Measurements from ENCODE around the gene ZMPSTE24.

GRCh38 chr1:40318476-40318875 is 60.4 kb downstream of the ZMPSTE24 start:
- TF ChIP-seq SREBF2 (IDR thresholded peaks at IDR 0.05), result no peak
- TF ChIP-seq, protein P1, sequence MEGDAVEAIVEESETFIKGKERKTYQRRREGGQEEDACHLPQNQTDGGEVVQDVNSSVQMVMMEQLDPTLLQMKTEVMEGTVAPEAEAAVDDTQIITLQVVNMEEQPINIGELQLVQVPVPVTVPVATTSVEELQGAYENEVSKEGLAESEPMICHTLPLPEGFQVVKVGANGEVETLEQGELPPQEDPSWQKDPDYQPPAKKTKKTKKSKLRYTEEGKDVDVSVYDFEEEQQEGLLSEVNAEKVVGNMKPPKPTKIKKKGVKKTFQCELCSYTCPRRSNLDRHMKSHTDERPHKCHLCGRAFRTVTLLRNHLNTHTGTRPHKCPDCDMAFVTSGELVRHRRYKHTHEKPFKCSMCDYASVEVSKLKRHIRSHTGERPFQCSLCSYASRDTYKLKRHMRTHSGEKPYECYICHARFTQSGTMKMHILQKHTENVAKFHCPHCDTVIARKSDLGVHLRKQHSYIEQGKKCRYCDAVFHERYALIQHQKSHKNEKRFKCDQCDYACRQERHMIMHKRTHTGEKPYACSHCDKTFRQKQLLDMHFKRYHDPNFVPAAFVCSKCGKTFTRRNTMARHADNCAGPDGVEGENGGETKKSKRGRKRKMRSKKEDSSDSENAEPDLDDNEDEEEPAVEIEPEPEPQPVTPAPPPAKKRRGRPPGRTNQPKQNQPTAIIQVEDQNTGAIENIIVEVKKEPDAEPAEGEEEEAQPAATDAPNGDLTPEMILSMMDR (IDR thresholded peaks at IDR 0.05), result no peak
- TF ChIP-seq USF2 (IDR thresholded peaks at IDR 0.05), result no peak
- no peak for TF ChIP-seq FOSL2 (IDR thresholded peaks at IDR 0.05)
- TF ChIP-seq FOSL2 (CRISPR knock-in tag; IDR thresholded peaks at IDR 0.05), result no peak
- no peak for TF ChIP-seq MAX (IDR thresholded peaks at IDR 0.05)
- TF ChIP-seq MAZ (IDR thresholded peaks at IDR 0.05; ENCODE audit: borderline replicate concordance, low read depth, low read length), result no peak
- TF ChIP-seq TP53 (CRISPR knock-in tag; IDR thresholded peaks at IDR 0.05), result no peak
- TF ChIP-seq CEBPB (IDR thresholded peaks at IDR 0.05), result no peak
- no peak for TF ChIP-seq POLR2A (IDR thresholded peaks at IDR 0.05; ENCODE audit: low read length)
- no peak for TF ChIP-seq CHD4 (IDR thresholded peaks at IDR 0.05; ENCODE audit: borderline replicate concordance)
- TF ChIP-seq, protein P2, sequence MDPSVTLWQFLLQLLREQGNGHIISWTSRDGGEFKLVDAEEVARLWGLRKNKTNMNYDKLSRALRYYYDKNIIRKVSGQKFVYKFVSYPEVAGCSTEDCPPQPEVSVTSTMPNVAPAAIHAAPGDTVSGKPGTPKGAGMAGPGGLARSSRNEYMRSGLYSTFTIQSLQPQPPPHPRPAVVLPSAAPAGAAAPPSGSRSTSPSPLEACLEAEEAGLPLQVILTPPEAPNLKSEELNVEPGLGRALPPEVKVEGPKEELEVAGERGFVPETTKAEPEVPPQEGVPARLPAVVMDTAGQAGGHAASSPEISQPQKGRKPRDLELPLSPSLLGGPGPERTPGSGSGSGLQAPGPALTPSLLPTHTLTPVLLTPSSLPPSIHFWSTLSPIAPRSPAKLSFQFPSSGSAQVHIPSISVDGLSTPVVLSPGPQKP (IDR thresholded peaks at IDR 0.05; ENCODE audit: low read depth, low read length), result no peak
- no peak for TF ChIP-seq BHLHE40 (IDR thresholded peaks at IDR 0.05; ENCODE audit: low read depth, low read length)
- no peak for TF ChIP-seq JUNB (IDR thresholded peaks at IDR 0.05)
- no peak for TF ChIP-seq REST (IDR thresholded peaks at IDR 0.05)

All from A549 (cell line).